K562 (cell line): ENCODE data around the gene RPL28. TPM values are rescaled to one million over a fixed set of nuclear protein-coding genes. Genes with fewer than 3 reads are reported as not detected.

Source experiments
- ARID2 ChIP-seq: fragments of 450-650 bp; IDR thresholded peaks from 2 replicates; pipeline ENCODE4 v1.6.1; 2017; ENCODE audit warnings: antibody characterized with exemption, mild to moderate bottlenecking
- BHLHE40 ChIP-seq: IDR thresholded peaks from 2 replicates; pipeline ENCODE4 v1.6.1; 2011; ENCODE audit warnings: low read length, improper control_type of control experiment
- CBFB ChIP-seq: sonication (generic); formaldehyde crosslinking; IDR thresholded peaks from 2 replicates; pipeline ENCODE4 v1.4.0; 2020; ENCODE audit warnings: mild to moderate bottlenecking, missing genetic modification reagents
- CC2D1A ChIP-seq: fragments of 450-650 bp; IDR thresholded peaks from 2 replicates; pipeline ENCODE4 v1.6.1; 2017; ENCODE audit warnings: mild to moderate bottlenecking
- CREM ChIP-seq: IDR thresholded peaks from 2 replicates; pipeline ENCODE4 v1.6.1; 2014; ENCODE audit warnings: antibody characterized with exemption, low read depth
- EP300 ChIP-seq: IDR thresholded peaks from 2 replicates; pipeline ENCODE4 v1.6.1; 2012; ENCODE audit warnings: low read length, improper control_type of control experiment
- ETV1 ChIP-seq: fragments of 450-650 bp; conservative IDR thresholded peaks from 2 replicates; pipeline ENCODE4 v1.6.1; 2016; ENCODE audit warnings: missing genetic modification characterization, control low read depth, low read depth, missing compliant biosample characterization
- EZH2 ChIP-seq: IDR thresholded peaks from 2 replicates; pipeline ENCODE4 v1.6.1; 2012; ENCODE audit warnings: low read depth, mild to moderate bottlenecking, inconsistent platforms, low read length, borderline replicate concordance
- GATA2 ChIP-seq: sonication (generic); formaldehyde crosslinking; IDR thresholded peaks from 2 replicates; pipeline ENCODE4 v1.4.0; 2020; ENCODE audit warnings: mild to moderate bottlenecking, missing genetic modification reagents
- KDM5B ChIP-seq: fragments of 200-600 bp; sonication (generic); IDR thresholded peaks from 2 replicates; pipeline ENCODE4 v1.6.1; 2012; ENCODE audit warnings: low read depth, mild to moderate bottlenecking, moderate library complexity, low read length, control low read depth, inconsistent platforms; ENCODE audit not compliant: insufficient replicate concordance
- NEUROD1 ChIP-seq: fragments of 150-350 bp; IDR thresholded peaks from 2 replicates; pipeline ENCODE4 v1.6.1; 2014; ENCODE audit warnings: borderline replicate concordance, low read length, low read depth; ENCODE audit not compliant: partially characterized antibody
- NR4A1 ChIP-seq, 2 experiments: fragments of 250-450 bp in 1 of 2; fragments of 450-650 bp in 1 of 2; sonication (Bioruptor Pico) in 1 of 2; IDR thresholded peaks; 2 replicates each; pipeline versions ENCODE4 v1.4.0 to v1.6.1; 2016 to 2020; ENCODE audit warnings: mild to moderate bottlenecking in 2 of 2, missing compliant biosample characterization in 1 of 2, missing genetic modification characterization in 1 of 2, moderate library complexity in 1 of 2
- PRPF4 ChIP-seq: fragments of 200-400 bp; formaldehyde crosslinking; IDR thresholded peaks from one replicate; pipeline ENCODE4 v1.6.1; 2017; ENCODE audit warnings: low read length, low read depth, mild to moderate bottlenecking; ENCODE audit not compliant: insufficient read depth, poor library complexity, severe bottlenecking
- RNF2 ChIP-seq: sonication (generic); IDR thresholded peaks from 2 replicates; pipeline ENCODE4 v1.6.1; 2016
- SMARCB1 ChIP-seq: IDR thresholded peaks from 2 replicates; pipeline ENCODE4 v1.6.1; 2011; ENCODE audit warnings: improper control_type of control experiment, low read depth; ENCODE audit not compliant: insufficient read length
- TRIM28 ChIP-seq: fragments of 450-650 bp; IDR thresholded peaks from 2 replicates; pipeline ENCODE4 v1.6.1; 2017
- polyA plus RNA-seq, 8 experiments: library from polyadenylated mRNA; depleted of rRNA in 4 of 8; stranded (reverse) in 5 of 8; unstranded in 3 of 8; fragments of >200 nt; fragmentation: Nextera tagmentation in 2 of 8; fragmentation: Illumina TruSeq in 1 of 8; extraction: Ambion mirVana in 2 of 8; extraction: Trizol in 1 of 8; gene quantifications; 2 replicates each; pipeline versions ENCODE4 v1.2.1 to v1.2.3, GENCODE V29; 2011 to 2014; ENCODE audit warnings: inconsistent platforms in 1 of 8, missing spikeins in 1 of 8
- total RNA-seq, 7 experiments: library from RNA; depleted of rRNA in 6 of 7; stranded (reverse); fragments of >200 nt in 6 of 7; fragmentation: Illumina TruSeq in 2 of 7; extraction: Trizol in 2 of 7; gene quantifications; 2 replicates each; pipeline versions ENCODE4 v1.2.1 to v1.2.3, GENCODE V29; 2011 to 2021; ENCODE audit warnings: low replicate concordance in 1 of 7
- TF ChIP-seq, protein P1 (sequence below), 2 experiments: fragments of 450-650 bp; conservative IDR thresholded peaks; 2 replicates each; pipeline ENCODE4 v1.6.1; 2017; ENCODE audit warnings: mild to moderate bottlenecking in 2 of 2, moderate library complexity in 2 of 2
- TF ChIP-seq, protein P2 (sequence below): fragments of 450-650 bp; conservative IDR thresholded peaks from 2 replicates; pipeline ENCODE4 v1.6.1; 2016; ENCODE audit warnings: missing genetic modification characterization, low read depth, mild to moderate bottlenecking, control low read depth, missing compliant biosample characterization
- TF ChIP-seq, protein P3 (sequence below): sonication (generic); formaldehyde crosslinking; IDR thresholded peaks from 2 replicates; pipeline ENCODE4 v1.8.0; 2023; ENCODE audit warnings: missing genetic modification reagents, mild to moderate bottlenecking, borderline replicate concordance

The RPL28 gene
- total and polyA plus RNA-seq, 9 of the 15 experiments (the other 6 are each of a cell fraction or from before 2014, with no cell fraction given): 124 to 3,106 (median 622) TPM

GRCh38 chr19:55447421-55448174 is 61.9 kb downstream of the RPL28 start (continued):
- TF ChIP-seq EZH2 (no peak), SMARCB1 (no peak), BHLHE40 (peak; percentile 52), CBFB (CRISPR knock-in tag) (peak; percentile 63; the same call in 1 of the 2 replicates), EP300 (no peak), RNF2 (no peak), GATA2 (no peak), CC2D1A (no peak), NR4A1 (CRISPR knock-in tag; IDR thresholded peaks at IDR 0.05) (no peak), NR4A1 (tag; IDR thresholded peaks at IDR 0.05) (no peak), TRIM28 (no peak), ARID2 (no peak), ETV1 (tag) (no peak), KDM5B (no peak), CREM (0 out of 2 replicates have a peak, but pooled peaks have one; percentile 12), NEUROD1 (no peak), PRPF4 (no peak)
- TF ChIP-seq, protein P1, sequence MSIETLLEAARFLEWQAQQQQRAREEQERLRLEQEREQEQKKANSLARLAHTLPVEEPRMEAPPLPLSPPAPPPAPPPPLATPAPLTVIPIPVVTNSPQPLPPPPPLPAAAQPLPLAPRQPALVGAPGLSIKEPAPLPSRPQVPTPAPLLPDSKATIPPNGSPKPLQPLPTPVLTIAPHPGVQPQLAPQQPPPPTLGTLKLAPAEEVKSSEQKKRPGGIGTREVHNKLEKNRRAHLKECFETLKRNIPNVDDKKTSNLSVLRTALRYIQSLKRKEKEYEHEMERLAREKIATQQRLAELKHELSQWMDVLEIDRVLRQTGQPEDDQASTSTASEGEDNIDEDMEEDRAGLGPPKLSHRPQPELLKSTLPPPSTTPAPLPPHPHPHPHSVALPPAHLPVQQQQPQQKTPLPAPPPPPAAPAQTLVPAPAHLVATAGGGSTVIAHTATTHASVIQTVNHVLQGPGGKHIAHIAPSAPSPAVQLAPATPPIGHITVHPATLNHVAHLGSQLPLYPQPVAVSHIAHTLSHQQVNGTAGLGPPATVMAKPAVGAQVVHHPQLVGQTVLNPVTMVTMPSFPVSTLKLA (conservative IDR thresholded peaks at IDR 0.05): peak; percentile 69 to 74
- TF ChIP-seq, protein P2, sequence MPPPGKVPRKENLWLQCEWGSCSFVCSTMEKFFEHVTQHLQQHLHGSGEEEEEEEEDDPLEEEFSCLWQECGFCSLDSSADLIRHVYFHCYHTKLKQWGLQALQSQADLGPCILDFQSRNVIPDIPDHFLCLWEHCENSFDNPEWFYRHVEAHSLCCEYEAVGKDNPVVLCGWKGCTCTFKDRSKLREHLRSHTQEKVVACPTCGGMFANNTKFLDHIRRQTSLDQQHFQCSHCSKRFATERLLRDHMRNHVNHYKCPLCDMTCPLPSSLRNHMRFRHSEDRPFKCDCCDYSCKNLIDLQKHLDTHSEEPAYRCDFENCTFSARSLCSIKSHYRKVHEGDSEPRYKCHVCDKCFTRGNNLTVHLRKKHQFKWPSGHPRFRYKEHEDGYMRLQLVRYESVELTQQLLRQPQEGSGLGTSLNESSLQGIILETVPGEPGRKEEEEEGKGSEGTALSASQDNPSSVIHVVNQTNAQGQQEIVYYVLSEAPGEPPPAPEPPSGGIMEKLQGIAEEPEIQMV (tag): no peak
- TF ChIP-seq, protein P3, sequence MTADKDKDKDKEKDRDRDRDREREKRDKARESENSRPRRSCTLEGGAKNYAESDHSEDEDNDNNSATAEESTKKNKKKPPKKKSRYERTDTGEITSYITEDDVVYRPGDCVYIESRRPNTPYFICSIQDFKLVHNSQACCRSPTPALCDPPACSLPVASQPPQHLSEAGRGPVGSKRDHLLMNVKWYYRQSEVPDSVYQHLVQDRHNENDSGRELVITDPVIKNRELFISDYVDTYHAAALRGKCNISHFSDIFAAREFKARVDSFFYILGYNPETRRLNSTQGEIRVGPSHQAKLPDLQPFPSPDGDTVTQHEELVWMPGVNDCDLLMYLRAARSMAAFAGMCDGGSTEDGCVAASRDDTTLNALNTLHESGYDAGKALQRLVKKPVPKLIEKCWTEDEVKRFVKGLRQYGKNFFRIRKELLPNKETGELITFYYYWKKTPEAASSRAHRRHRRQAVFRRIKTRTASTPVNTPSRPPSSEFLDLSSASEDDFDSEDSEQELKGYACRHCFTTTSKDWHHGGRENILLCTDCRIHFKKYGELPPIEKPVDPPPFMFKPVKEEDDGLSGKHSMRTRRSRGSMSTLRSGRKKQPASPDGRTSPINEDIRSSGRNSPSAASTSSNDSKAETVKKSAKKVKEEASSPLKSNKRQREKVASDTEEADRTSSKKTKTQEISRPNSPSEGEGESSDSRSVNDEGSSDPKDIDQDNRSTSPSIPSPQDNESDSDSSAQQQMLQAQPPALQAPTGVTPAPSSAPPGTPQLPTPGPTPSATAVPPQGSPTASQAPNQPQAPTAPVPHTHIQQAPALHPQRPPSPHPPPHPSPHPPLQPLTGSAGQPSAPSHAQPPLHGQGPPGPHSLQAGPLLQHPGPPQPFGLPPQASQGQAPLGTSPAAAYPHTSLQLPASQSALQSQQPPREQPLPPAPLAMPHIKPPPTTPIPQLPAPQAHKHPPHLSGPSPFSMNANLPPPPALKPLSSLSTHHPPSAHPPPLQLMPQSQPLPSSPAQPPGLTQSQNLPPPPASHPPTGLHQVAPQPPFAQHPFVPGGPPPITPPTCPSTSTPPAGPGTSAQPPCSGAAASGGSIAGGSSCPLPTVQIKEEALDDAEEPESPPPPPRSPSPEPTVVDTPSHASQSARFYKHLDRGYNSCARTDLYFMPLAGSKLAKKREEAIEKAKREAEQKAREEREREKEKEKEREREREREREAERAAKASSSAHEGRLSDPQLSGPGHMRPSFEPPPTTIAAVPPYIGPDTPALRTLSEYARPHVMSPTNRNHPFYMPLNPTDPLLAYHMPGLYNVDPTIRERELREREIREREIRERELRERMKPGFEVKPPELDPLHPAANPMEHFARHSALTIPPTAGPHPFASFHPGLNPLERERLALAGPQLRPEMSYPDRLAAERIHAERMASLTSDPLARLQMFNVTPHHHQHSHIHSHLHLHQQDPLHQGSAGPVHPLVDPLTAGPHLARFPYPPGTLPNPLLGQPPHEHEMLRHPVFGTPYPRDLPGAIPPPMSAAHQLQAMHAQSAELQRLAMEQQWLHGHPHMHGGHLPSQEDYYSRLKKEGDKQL (CRISPR knock-in tag): no peak
